ACC112 (cell line): ENCODE data around the gene GNB5.
"Not testable (repeated sequence)": the region's sequence is repeated elsewhere in the genome, so short reads cannot be mapped to it uniquely, and the experiment has no call there.

Source experiments
- H2AFZ ChIP-seq: fragments of 200-600 bp; sonication (generic); one replicate; pipeline ENCODE4 v1.6.0; 2017; ENCODE audit warnings: antibody characterized with exemption, low read length; ENCODE audit not compliant: unreplicated experiment
- H3K27ac ChIP-seq: fragments of 200-600 bp; sonication (generic); 2 replicates; pipeline ENCODE4 v1.5.1; 2014; ENCODE audit warnings: low read depth, mild to moderate bottlenecking, antibody characterized with exemption, low read length, moderate library complexity
- H3K27me3 ChIP-seq: fragments of 200-600 bp; sonication (generic); 2 replicates; pipeline ENCODE4 v1.6.1; 2014; ENCODE audit warnings: mild to moderate bottlenecking, antibody characterized with exemption, low read length, moderate library complexity, mixed read lengths; ENCODE audit not compliant: insufficient read depth
- H3K36me3 ChIP-seq: fragments of 200-600 bp; sonication (generic); 2 replicates; pipeline ENCODE4 v1.6.1; 2016; ENCODE audit warnings: mild to moderate bottlenecking, antibody characterized with exemption, low read length, moderate library complexity, mixed read lengths; ENCODE audit not compliant: insufficient read depth
- H3K4me1 ChIP-seq: fragments of 200-600 bp; sonication (generic); one replicate; pipeline ENCODE4 v1.6.1; 2016; ENCODE audit warnings: low read length, mixed read lengths; ENCODE audit not compliant: insufficient read depth, unreplicated experiment, control insufficient read depth
- H3K4me3 ChIP-seq: fragments of 200-600 bp; sonication (generic); 2 replicates; pipeline ENCODE4 v1.5.1; 2014; ENCODE audit warnings: mild to moderate bottlenecking, low read depth, low read length
- H3K79me2 ChIP-seq: fragments of 200-600 bp; sonication (generic); one replicate; pipeline ENCODE4 v1.6.0; 2016; ENCODE audit warnings: low read length; ENCODE audit not compliant: control insufficient read depth, unreplicated experiment, insufficient read depth

The GNB5 gene

DNA sequence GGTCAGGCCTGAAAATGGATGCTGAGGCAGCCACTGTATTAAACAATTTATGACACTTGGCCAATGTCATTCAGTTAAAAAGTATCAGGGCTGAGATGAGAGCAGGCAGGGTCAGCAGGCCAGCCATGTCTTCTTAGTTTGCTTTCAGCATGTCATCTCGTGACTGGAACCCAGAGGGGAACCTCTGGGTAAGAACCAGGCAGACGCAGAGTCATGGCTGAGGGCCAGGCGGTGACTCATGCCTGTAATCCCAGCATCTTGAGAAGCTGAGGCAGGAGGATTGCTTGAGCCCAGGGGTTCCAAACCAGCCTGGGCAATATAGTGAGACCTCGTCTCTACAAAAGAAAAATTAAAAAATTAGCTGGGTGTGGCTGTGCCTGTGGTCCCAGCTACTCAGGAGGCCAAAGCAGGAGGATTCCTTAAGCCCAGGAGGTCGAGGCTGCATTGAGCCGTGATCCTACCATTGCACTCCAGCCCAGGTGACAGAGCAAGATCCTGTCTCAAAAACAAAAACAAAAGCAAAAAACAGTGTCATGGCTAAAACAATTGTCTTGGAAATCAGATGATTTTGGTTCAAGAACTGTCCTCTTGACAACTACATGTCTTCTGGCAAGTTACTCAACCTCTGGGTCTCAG is 90.3 kb downstream of the GNB5 start:
- Histone ChIP-seq H3K4me1 (peaks cover 36% of the 10 kb centered on the region), H3K36me3 (no peaks in the 10 kb centered on the region), H3K27me3 (no peaks in the 10 kb centered on the region), H3K79me2 (no peaks in the 10 kb centered on the region), H2AFZ (no peak overlapping the region), H3K4me3 (no peak overlapping the region), H3K27ac (no peak overlapping the region)

DNA sequence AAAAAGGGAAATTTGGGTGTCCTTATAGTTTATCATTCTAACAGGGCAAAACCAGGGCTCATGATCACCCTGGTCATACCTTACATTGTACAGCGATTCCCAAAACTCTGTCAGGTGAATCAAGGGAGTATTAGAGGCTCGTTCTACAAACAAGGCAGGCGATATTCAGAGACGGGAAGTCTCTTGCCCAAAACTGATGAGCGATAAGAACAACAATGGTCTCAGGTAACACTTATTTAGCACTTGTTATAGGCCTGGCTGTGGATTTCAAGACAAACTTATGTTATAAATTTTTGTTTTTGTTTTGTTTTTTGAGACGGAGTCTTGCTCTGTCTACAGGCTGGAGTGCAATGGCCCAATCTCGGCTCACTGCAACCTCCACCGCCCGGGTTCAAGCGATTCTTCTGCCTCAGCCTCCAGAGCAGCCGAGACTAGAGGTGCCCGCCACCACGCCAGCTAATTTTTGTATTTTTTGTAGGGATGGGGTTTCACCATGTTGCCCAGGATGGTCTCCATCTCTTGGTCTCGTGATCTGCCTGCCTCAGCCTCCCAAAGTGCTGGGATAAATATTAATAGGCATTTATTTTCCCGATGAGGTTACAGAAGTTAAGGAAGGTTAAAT is 91.4 kb downstream of the GNB5 start:
- Histone ChIP-seq H3K4me1 (peaks cover 45% of the 10 kb centered on the region), H3K79me2 (no peaks in the 10 kb centered on the region), H3K27ac (no peak overlapping the region; the same call in 1 of the 2 replicates), H3K27me3 (no peaks in the 10 kb centered on the region), H3K4me3 (no peak overlapping the region), H3K36me3 (no peaks in the 10 kb centered on the region), H2AFZ (no peak overlapping the region)

DNA sequence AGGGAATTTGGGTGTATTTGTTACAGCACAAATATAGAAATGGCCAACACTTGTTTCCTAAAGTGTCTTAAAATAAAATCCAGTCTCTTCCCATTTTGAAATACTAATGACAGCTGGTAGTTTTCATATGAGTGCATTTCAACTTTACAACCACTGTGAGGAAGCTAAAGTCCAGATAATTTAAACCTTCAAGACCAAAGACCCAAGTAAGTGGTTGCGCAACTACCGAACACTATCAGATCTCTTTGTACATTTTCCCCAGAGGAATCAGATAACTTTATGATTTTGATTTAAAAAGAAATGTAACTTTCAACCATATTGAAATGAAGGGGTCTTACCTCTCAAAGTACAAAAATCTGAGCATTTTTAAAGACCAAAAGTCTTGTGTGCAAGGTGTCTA is 92.9 kb downstream of the GNB5 start:
- no peaks in the 10 kb centered on the region for H3K79me2 ChIP-seq
- no peaks in the 10 kb centered on the region for H3K27me3 ChIP-seq
- H3K27ac ChIP-seq = peak overlapping the region; percentile 97
- peaks cover 43% of the 10 kb centered on the region for H3K4me1 ChIP-seq
- H3K4me3 ChIP-seq = no peak overlapping the region
- no peak overlapping the region for H2AFZ ChIP-seq
- no peaks in the 10 kb centered on the region for H3K36me3 ChIP-seq

DNA sequence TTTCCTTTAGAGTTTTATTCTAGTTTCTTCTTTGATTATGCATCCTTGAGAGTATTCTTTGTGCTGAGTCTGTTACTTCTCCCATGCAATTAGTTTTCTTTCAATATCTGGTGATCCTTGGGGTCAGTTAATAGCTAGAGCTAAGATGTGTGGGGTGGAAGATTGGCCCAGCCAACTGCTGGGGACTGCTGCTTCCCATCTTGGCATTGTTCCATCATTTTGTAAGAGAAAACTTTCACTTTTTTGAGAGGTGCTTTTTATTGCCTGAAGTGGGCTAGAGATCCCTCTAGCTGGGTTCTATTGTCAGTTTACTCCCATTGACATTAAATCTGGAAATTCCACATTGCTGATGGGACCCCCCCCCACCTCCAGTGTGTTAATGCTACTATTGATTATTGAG is 94.0 kb downstream of the GNB5 start:
- Histone ChIP-seq H3K36me3 (no peaks in the 10 kb centered on the region), H3K27ac (peak overlapping the region; percentile 97), H2AFZ (peak overlapping the region; percentile 2), H3K79me2 (no peaks in the 10 kb centered on the region), H3K27me3 (no peaks in the 10 kb centered on the region), H3K4me3 (peak overlapping the region; percentile 7; the same call in 1 of the 2 replicates), H3K4me1 (peaks cover 44% of the 10 kb centered on the region)

DNA sequence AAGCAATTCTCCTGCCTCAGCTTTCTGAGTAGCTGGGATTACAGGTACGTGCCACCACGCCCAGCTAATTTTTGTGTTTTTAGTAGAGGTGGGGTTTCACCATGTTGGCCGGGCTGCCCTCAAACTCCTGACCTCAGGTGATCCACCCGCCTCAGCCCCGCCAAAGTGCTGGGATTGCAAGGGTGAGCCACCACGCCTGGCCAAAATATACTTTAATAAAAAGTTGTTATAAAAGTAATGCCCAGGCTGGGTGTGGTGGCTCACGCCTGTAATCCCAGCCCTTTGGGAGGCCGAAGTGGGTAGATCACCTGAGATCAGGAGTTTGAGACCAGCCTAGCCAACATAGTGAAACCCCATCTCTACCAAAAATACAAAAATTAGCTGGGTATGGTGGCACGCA is 94.7 kb downstream of the GNB5 start:
- not testable (repeated sequence) for H3K79me2 ChIP-seq, H3K36me3 ChIP-seq, H3K4me3 ChIP-seq, H2AFZ ChIP-seq, H3K27me3 ChIP-seq
- Histone ChIP-seq H3K4me1 (peaks cover 44% of the 10 kb centered on the region), H3K27ac (peak overlapping the region; percentile 97)

DNA sequence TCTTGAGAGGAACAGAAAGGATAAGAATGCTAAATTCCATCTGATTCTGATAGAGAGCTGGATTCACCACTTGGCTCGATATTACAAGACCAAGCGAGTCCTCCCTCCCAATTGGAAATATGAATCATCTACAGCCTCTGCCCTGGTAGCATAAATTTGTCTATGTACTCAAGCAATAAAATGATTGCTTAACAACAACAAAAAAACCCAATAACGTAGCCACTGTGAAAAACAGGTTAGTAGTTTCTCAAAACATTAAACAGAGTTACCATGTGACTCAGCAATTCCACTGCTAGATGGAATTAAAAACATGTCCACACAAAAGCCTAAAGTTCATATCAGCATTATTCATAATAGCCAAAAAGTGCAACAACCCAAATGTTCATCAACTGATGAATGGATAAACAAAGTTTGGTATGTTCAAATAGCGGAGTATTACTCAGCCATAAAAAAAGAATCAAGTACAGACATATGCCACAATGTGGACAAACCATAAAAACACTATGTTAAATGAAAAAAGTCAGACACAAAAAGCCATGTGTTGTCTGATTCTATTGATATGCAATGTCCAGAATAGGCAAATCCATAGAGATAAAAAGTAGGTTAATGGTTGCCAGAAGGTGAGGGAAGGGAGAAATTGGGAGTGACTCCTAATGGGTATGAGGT is 95.5 kb downstream of the GNB5 start:
- no peaks in the 10 kb centered on the region for H3K36me3 ChIP-seq
- H3K27me3 ChIP-seq = no peaks in the 10 kb centered on the region
- peak overlapping the region; percentile 97 for H3K27ac ChIP-seq
- peaks cover 44% of the 10 kb centered on the region for H3K4me1 ChIP-seq
- no peaks in the 10 kb centered on the region for H3K79me2 ChIP-seq
- peak overlapping the region; percentile 14; the same call in 1 of the 2 replicates for H3K4me3 ChIP-seq
- H2AFZ ChIP-seq = no peak overlapping the region

DNA sequence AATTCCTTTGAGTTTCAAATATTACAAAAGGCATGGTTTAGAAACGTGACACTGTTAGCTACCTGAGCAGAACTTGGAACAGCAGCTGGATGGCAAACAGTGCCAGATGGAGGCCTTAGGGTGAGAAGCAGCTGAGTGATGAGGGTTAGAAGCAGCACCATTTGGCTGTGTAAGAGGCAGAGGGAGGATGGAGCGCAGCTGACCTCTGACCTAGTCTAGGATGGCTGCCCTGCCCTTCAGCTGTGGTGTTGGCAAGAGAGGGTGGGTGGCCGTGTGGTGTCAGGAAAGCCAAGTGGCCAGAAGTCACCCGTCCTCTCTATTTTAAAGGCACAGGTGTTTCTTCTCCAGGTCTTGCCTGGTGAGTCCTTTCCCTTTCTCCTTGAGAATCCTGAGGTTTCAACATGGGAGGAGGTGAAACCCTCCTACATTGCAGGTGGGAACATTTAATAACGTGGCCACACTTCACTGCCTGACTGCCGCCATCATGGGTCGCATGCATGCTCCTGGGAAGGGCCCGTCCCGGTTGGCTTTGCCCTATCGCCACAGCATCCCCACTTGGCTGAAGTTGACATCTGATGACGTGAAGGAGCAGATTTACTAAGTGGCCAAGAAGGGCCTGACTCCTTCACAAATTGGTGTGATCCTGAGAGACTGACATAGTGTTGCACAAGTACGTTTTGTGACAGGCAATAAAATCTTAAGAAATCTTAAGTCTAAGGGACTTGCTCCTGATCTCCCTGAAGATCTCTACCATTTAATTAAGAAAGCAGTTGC is 96.2 kb downstream of the GNB5 start:
- Histone ChIP-seq H3K27ac (peak overlapping the region; percentile 97), H3K36me3 (peaks cover 6% of the 10 kb centered on the region), H2AFZ (no peak overlapping the region), H3K79me2 (no peaks in the 10 kb centered on the region), H3K4me3 (peak overlapping the region; percentile 23; the same call in 1 of the 2 replicates), H3K27me3 (no peaks in the 10 kb centered on the region), H3K4me1 (peaks cover 44% of the 10 kb centered on the region)

DNA sequence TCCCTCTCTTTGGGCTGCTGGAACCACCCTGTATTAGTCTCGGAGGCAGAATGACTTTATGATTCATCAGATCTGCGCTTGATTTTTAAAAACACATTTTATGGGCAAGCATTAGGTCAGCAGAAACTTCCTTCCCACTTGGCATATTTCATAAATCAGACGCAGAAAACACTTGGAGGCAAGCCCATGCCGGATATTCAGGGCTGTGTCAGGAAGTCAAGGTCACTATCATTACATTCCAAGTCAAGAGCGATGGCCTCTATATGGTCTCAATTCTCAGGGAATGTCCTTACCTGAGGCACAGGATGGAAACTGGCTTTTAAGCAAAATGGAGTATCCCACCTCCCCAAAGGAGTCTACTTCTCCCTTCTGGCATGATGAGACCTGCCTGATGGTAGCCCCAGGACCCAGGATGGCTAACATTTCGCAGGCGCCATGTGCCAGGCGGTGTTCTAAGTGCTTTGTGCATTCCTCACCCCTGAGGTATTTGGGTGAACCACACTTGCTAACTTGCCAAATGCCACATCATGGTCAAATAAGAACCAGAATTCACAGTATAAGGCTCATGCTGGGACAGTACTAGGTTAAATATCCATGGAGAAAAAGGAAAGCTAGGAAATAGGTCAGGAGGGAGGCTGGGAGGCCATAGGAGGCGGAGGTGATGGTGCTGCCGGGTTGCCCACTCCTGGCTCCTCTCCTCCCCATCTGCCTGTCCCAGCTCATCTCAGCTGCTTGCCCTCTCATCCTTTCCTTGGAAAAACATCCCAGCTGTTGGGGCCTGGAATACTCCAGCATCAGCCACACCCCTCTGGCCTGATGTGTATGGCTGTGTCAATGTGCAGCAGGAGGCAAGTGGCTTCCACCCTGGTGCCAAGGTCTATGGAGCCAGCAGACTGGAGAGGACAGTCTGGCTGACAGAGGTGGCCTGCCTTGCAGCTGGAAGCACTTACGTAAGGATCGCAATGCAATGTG is 97.4 kb downstream of the GNB5 start:
- Histone ChIP-seq H3K4me1 (peaks cover 44% of the 10 kb centered on the region), H2AFZ (peak overlapping the region; percentile 64), H3K27ac (peak overlapping the region; percentile 97)

DNA sequence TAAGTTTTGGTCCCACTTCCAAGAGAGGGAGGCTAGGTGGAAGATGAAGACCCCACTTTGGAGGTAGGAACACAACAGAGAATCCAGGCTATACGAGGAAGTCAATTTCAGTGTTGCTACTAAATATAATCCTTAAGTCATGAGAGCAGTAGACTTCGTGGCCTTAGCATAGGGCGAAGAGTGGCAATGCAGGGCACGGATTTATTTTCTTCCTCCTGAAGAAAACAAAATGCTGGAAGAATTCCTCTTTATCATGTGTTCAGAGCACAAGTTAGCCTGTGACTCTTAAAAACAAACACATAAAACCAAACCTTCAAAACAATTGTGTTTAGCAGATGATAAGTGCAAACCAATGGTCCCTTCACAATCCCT is 98.0 kb downstream of the GNB5 start:
- Histone ChIP-seq H3K79me2 (no peaks in the 10 kb centered on the region), H3K36me3 (peaks cover 11% of the 10 kb centered on the region), H3K27me3 (no peaks in the 10 kb centered on the region), H3K27ac (peak overlapping the region; percentile 97), H3K4me3 (peak overlapping the region; percentile 41), H2AFZ (no peak overlapping the region), H3K4me1 (peaks cover 42% of the 10 kb centered on the region)

More for the DNA sequence above, 97.4 kb downstream of the GNB5 start:
- Histone ChIP-seq H3K79me2 (no peaks in the 10 kb centered on the region), H3K4me3 (peak overlapping the region; percentile 23; the same call in 1 of the 2 replicates), H3K36me3 (peaks cover 11% of the 10 kb centered on the region), H3K27me3 (no peaks in the 10 kb centered on the region)

DNA sequence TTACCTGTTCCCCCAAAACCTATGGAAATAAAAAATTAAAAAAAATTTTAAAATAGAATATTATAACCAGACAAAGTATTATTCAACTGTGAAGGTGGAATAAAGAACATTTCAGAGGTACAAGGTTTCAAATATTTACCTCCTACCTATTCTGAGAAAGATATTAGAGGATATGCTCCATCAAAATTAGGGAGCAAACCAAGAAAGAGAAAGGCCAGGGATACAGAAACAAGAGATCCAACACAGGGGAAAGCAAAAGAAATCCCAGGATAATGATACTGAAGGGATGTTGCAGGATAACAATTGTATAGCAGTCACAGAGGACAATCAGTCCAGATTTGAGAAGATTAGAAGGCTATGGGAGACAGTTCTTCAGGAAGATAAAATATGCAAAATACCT is 101.0 kb downstream of the GNB5 start:
- peaks cover 30% of the 10 kb centered on the region for H3K4me1 ChIP-seq
- H3K27me3 ChIP-seq = no peaks in the 10 kb centered on the region
- H3K27ac ChIP-seq = no peak overlapping the region
- H3K79me2 ChIP-seq = no peaks in the 10 kb centered on the region
- H3K4me3 ChIP-seq = no peak overlapping the region
- peaks cover 21% of the 10 kb centered on the region for H3K36me3 ChIP-seq
- H2AFZ ChIP-seq = no peak overlapping the region
